ENCODE results near the gene SGMS1.

SGMS1 gene

GRCh38 chr10:50335397-50335796 lies 288.4 kb downstream of the SGMS1 start:
- no peak for TF ChIP-seq CTCF (conservative IDR thresholded peaks at IDR 0.05)
- no peak overlapping the region for H3K27ac ChIP-seq

GRCh38 chr10:50334273-50334672 lies 289.5 kb downstream of the SGMS1 start:
- TF ChIP-seq CTCF (conservative IDR thresholded peaks at IDR 0.05) = no peak
- no peak overlapping the region for H3K27ac ChIP-seq

GRCh38 chr10:50333872-50334271 lies 289.9 kb downstream of the SGMS1 start:
- TF ChIP-seq CTCF (conservative IDR thresholded peaks at IDR 0.05) = no peak

GRCh38 chr10:50332108-50332842 lies 291.5 kb downstream of the SGMS1 start:
- H3K27ac ChIP-seq = no peak overlapping the region
- TF ChIP-seq CTCF (conservative IDR thresholded peaks at IDR 0.05) = no peak

More at GRCh38 chr10:50333872-50334271, 289.9 kb downstream of the SGMS1 start:
- H3K27ac ChIP-seq = no peak overlapping the region

GRCh38 chr10:50331486-50331885 lies 292.3 kb downstream of the SGMS1 start:
- H3K27ac ChIP-seq = no peak overlapping the region
- no peak for TF ChIP-seq CTCF (conservative IDR thresholded peaks at IDR 0.05)

GRCh38 chr10:50326757-50327701 lies 296.7 kb downstream of the SGMS1 start:
- H3K27ac ChIP-seq = peak overlapping the region; percentile 61
- no peak for TF ChIP-seq CTCF (conservative IDR thresholded peaks at IDR 0.05)

GRCh38 chr10:50326172-50326555 lies 297.6 kb downstream of the SGMS1 start:
- peak overlapping the region; percentile 61 for H3K27ac ChIP-seq
- no peak for TF ChIP-seq CTCF (conservative IDR thresholded peaks at IDR 0.05)
